ENCODE measurements around the gene DSTN. TPM values are rescaled to one million over a fixed set of nuclear protein-coding genes. Genes with fewer than 3 reads are reported as not detected.

The DSTN gene
- total and polyA plus RNA-seq, 2 experiments from 2014 or later: 162 to 459 TPM

DNA sequence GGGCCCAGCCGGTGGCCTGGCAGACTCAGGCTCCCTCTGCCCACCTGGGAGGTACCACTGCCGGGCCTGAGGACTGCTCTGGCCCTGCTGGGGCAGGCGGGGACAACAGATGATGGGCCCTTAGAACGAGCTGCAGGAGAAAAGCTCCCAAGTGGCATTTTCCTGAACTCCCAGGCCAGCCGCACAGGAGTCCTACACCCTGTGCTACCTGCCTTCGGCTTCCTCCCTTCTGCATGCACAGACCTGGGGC lies 41.3 kb downstream of the DSTN start:
- H3K4me3 Mint-ChIP-seq: no peak overlapping the region

More for the DNA sequence above, 41.3 kb downstream of the DSTN start:
- H3K9me2 ChIP-seq (ENCODE audit: insufficient read depth): no peaks in the 10 kb centered on the region
- peak overlapping the region; percentile 59 for H3K27ac ChIP-seq (ENCODE audit: low read depth)
- no peaks in the 10 kb centered on the region; the same call in 1 of the 2 replicates for H4K20me1 ChIP-seq (replicated peaks; ENCODE audit: insufficient read depth)
- no peak overlapping the region for H3K4me2 ChIP-seq
- Mint-ChIP-seq H3K36me3 (ENCODE audit: low read depth) (peaks cover 17% of the 10 kb centered on the region), H3K9me3 (no peaks in the 10 kb centered on the region), H3K4me1 (peaks cover 11% of the 10 kb centered on the region), H3K27me3 (ENCODE audit: insufficient read depth, low read depth, poor library complexity) (peaks cover 15% of the 10 kb centered on the region), H3K27ac (no peak overlapping the region)
- no peak overlapping the region for H2AFZ ChIP-seq
- H3F3A ChIP-seq (replicated peaks; ENCODE audit: low read depth): 0 out of 2 replicates have a peak, but pooled peaks cover 7% of the 10 kb centered on the region
- DNase-seq (ENCODE audit: low spot score) (no peak), ATAC-seq (peak; percentile 65)
- no peaks in the 10 kb centered on the region for H3K79me2 ChIP-seq (replicated peaks; ENCODE audit: insufficient read depth)
- H3K4me1 ChIP-seq (ENCODE audit: insufficient read depth): peaks cover 3% of the 10 kb centered on the region; the same call in 1 of the 2 replicates
- H3K4me3 ChIP-seq: no peak overlapping the region
- TF ChIP-seq NANOG (IDR thresholded peaks at IDR 0.05; ENCODE audit: borderline replicate concordance) (no peak), EZH2 (IDR thresholded peaks at IDR 0.05; ENCODE audit: low read depth, unreplicated experiment) (no peak), JUNB (IDR thresholded peaks at IDR 0.05; ENCODE audit: unreplicated experiment) (no peak), CTCF (conservative IDR thresholded peaks at IDR 0.05; ENCODE audit: low read depth in 2 of 2) (no peak), EZH2phosphoT487 (IDR thresholded peaks at IDR 0.05; ENCODE audit: unreplicated experiment) (no peak), POLR2AphosphoS5 (IDR thresholded peaks at IDR 0.05; ENCODE audit: low read depth) (no peak), STAT1 (IDR thresholded peaks at IDR 0.05; ENCODE audit: unreplicated experiment) (no peak), ZNF331 (CRISPR knock-in tag; IDR thresholded peaks at IDR 0.05; ENCODE audit: low read depth) (no peak), ZNF114 (CRISPR knock-in tag; IDR thresholded peaks at IDR 0.05) (no peak), CREB1 (CRISPR knock-in tag; IDR thresholded peaks at IDR 0.05; ENCODE audit: low read depth) (no peak), REST (IDR thresholded peaks at IDR 0.05; ENCODE audit: unreplicated experiment) (no peak)
- TF ChIP-seq, protein P1, sequence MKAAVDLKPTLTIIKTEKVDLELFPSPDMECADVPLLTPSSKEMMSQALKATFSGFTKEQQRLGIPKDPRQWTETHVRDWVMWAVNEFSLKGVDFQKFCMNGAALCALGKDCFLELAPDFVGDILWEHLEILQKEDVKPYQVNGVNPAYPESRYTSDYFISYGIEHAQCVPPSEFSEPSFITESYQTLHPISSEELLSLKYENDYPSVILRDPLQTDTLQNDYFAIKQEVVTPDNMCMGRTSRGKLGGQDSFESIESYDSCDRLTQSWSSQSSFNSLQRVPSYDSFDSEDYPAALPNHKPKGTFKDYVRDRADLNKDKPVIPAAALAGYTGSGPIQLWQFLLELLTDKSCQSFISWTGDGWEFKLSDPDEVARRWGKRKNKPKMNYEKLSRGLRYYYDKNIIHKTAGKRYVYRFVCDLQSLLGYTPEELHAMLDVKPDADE (IDR thresholded peaks at IDR 0.05): no peak
- TF ChIP-seq, protein P2, sequence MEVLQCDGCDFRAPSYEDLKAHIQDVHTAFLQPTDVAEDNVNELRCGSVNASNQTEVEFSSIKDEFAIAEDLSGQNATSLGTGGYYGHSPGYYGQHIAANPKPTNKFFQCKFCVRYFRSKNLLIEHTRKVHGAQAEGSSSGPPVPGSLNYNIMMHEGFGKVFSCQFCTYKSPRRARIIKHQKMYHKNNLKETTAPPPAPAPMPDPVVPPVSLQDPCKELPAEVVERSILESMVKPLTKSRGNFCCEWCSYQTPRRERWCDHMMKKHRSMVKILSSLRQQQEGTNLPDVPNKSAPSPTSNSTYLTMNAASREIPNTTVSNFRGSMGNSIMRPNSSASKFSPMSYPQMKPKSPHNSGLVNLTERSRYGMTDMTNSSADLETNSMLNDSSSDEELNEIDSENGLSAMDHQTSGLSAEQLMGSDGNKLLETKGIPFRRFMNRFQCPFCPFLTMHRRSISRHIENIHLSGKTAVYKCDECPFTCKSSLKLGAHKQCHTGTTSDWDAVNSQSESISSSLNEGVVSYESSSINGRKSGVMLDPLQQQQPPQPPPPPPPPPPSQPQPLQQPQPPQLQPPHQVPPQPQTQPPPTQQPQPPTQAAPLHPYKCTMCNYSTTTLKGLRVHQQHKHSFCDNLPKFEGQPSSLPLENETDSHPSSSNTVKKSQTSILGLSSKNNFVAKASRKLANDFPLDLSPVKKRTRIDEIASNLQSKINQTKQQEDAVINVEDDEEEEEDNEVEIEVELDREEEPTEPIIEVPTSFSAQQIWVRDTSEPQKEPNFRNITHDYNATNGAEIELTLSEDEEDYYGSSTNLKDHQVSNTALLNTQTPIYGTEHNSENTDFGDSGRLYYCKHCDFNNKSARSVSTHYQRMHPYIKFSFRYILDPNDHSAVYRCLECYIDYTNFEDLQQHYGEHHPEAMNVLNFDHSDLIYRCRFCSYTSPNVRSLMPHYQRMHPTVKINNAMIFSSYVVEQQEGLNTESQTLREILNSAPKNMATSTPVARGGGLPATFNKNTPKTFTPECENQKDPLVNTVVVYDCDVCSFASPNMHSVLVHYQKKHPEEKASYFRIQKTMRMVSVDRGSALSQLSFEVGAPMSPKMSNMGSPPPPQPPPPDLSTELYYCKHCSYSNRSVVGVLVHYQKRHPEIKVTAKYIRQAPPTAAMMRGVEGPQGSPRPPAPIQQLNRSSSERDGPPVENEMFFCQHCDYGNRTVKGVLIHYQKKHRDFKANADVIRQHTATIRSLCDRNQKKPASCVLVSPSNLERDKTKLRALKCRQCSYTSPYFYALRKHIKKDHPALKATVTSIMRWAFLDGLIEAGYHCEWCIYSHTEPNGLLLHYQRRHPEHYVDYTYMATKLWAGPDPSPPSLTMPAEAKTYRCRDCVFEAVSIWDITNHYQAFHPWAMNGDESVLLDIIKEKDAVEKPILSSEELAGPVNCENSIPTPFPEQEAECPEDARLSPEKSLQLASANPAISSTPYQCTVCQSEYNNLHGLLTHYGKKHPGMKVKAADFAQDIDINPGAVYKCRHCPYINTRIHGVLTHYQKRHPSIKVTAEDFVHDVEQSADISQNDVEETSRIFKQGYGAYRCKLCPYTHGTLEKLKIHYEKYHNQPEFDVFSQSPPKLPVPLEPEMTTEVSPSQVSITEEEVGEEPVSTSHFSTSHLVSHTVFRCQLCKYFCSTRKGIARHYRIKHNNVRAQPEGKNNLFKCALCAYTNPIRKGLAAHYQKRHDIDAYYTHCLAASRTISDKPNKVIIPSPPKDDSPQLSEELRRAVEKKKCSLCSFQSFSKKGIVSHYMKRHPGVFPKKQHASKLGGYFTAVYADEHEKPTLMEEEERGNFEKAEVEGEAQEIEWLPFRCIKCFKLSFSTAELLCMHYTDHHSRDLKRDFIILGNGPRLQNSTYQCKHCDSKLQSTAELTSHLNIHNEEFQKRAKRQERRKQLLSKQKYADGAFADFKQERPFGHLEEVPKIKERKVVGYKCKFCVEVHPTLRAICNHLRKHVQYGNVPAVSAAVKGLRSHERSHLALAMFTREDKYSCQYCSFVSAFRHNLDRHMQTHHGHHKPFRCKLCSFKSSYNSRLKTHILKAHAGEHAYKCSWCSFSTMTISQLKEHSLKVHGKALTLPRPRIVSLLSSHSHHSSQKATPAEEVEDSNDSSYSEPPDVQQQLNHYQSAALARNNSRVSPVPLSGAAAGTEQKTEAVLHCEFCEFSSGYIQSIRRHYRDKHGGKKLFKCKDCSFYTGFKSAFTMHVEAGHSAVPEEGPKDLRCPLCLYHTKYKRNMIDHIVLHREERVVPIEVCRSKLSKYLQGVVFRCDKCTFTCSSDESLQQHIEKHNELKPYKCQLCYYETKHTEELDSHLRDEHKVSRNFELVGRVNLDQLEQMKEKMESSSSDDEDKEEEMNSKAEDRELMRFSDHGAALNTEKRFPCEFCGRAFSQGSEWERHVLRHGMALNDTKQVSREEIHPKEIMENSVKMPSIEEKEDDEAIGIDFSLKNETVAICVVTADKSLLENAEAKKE (CRISPR knock-in tag; IDR thresholded peaks at IDR 0.05): no peak
- no peaks in the 10 kb centered on the region for H3K27me3 ChIP-seq (ENCODE audit: insufficient read depth)
- no peaks in the 10 kb centered on the region for H3K36me3 ChIP-seq (ENCODE audit: insufficient read depth)

Data from GM23338 (cell line).